NCI-H1694 (cell line): ENCODE data around the gene CD300E.
"Not testable (repeated sequence)": the region's sequence is repeated elsewhere in the genome, so short reads cannot be mapped to it uniquely, and the experiment has no call there.

Source experiments
- DNase-seq: peaks from one replicate; lab custom pipeline; 2025; lab: John Stamatoyannopoulos, UW

Gene CD300E

GRCh38 chr17:74635418-74635817 lies 11.9 kb upstream of the CD300E start:
- DNase-seq: no peak

DNA sequence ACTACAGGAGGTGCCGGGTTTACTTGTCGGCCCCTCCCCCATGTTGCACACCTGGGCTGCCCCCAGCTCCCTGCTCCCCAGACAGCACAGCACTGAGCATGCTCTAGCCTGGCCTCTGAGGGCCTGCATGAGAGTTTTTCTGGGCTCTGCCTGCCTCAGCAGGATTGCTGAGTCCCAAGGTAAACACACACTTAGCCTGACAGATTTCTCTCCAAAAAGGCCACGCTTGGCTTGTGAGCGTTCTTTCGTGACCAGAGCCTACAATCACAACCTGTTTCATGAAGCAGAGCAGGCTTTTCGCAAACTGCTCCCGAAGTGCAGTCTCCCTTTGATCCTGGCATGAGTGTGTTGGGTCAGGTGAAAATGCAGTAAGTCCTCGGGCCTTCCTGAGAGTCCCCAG lies 9.8 kb upstream of the CD300E start:
- DNase-seq: no peak

DNA sequence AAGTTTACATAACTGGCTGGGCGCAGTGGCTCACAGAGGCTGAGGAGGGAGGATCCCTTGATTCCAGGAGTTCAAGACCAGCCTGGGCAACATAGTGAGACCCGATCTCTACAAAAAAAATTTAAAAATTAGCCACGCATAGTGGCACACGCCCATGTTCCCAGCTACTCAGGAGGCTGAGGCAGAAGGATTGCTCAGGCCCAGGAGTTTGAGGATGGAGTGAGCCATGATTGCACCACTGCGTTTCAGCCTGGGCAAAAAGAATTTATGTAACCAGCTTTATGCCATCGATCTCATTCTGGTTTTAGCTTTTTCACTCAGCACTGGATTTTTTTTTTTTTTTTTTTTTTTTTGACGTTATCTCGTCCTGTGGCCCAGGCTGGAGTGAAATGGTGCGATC lies 9.1 kb upstream of the CD300E start:
- DNase-seq: no peak

GRCh38 chr17:74631468-74632450 lies 8.2 kb upstream of the CD300E start:
- no peak for DNase-seq

DNA sequence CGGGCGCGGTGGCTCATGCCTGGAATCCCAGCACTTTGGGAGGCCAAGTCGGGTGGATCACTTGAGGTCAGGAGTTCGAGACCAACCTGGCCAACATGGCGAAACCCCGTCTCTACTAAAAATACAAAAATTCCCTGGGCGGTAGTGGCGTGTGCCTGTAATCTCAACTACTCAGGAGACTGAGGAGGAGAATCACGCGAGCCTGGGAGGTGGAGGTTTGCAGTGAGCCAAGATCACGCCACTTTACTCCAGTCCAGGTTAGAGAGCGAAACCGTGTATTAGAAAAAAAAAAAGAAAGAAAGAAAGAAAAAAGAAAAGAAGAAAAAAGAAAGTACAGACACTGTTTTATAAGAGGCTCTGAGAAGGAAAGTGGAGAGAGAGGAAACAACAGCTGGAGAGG lies 6.7 kb upstream of the CD300E start:
- DNase-seq: not testable (repeated sequence)

DNA sequence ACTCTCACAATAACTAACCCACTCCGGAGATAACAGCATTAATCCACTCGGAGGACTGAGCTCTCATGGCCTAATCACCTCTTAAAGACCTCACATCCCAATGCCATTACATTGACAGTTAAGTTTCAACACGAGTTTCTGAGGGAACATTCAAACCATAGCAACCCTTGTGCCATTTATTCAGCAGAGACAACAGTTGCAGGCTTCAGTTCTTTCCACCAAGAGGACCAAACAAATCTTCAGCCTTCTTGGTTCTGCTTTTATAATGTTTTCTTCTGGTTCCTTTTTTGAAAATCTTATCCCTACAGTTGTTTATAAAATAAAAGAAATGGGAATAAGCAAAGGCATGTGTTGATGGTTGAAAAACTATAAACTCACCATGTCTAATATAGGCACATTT lies 2.1 kb upstream of the CD300E start:
- no peak for DNase-seq

- DNase-seq: no peak
Observed at GRCh38 chr17:74624131-74624530, 593 bp upstream of the CD300E start.

- DNase-seq: no peak
Observed at GRCh38 chr17:74619077-74619673, 4.4 kb downstream of the CD300E start.

- DNase-seq: peak; percentile 32
Observed at GRCh38 chr17:74618451-74618850, 5.1 kb downstream of the CD300E start.

- DNase-seq: no peak
Observed at GRCh38 chr17:74616696-74617095, 6.8 kb downstream of the CD300E start.

DNA sequence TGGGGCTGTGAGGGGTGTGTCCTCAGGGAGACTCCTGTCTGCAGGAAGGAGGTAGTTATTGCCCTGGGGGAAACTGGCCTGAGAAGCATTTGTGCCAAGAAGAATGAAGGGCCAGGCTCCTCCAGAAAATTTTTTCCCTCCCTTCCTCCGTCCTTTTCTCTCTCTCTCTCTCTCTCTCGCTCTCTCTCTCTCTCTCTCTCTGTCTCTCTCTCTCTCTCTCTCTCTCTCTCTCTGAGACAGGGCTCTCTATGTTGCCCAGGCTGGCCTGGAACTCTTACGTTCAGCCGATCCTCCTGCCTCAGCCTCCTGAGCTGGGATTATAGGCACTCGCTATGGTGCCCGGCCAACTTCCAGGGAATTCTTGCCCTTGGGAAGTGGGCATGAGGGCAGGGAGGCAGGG lies 11.5 kb downstream of the CD300E start:
- no peak for DNase-seq

GRCh38 chr17:74610108-74610507 lies 13.4 kb downstream of the CD300E start:
- no peak for DNase-seq

DNA sequence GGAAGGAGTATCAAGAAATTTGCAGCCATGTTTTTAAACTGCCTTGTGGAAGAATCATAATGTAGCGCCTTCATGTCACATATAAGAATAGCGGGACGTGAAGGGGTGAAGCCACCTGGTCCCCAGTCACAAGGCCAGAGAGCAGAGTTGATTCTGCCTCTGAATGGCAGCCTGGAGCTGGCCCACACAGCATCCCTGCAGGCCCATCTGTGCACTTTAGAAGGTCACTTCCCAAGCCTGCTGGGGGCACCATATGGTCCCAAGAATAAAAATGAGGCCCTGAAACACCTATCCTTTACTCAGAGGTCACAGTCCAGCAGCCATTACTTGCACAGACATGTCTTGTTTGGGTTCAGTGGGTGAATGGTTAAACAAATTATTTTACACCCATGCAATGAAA lies 15.0 kb downstream of the CD300E start:
- DNase-seq: no peak

DNA sequence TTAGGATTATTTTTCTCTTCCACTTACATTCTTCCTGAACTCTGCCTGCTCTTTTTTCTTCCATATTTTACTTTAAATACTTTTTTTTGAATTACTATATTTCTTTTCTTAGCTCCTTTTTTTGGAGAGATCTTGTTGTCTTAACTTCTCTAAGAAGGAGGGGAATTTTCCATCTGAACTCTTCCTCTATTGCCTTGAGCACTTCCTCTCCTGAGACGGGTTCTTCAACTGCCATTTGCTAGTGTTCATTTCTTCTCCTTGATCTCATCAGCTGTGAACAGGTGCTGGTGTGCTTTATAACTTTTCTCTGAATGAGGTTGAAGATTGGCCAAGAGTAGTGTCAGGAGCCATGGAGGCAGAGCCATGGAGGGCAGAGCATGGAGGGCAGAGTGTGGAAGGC lies 16.3 kb downstream of the CD300E start:
- DNase-seq: no peak

DNA sequence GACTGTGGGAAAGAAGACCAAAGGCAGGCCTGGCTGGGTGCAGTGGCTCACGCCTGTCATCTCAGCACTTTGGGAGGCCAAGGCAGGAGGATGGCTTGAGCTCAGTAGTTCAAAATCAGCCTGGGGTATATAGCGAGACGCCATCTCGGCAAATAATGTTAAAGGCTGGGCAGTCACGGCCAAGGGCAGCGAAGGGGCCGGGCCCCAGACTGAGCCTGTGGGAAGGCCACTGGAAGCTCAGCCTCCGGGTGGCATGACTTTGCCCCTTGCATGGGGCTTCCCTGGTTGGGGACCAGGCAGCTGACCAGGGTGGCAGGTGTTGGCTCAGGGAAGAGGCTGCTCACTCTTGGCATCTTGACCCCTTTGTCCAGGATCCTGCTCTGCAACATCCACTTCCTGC lies 17.5 kb downstream of the CD300E start:
- DNase-seq: no peak

DNA sequence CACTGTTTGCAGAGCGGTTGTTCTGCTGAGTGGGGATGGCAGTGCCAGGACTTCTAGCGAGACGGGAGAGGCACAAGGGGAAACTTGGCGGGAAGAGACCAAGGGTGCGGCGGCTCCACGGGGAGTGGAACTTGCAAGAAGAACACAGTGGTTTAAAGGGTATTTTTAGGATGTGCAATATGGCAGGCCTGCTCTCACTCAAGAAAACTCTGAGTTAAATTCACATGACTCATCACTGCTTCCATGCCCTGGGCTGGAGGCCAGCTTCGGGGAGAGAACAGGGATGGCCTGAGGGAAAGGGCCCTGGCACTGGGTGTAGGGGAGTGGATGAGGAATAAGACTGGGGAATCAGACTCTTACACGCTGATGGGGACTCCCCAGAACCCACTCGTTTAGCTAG lies 18.2 kb downstream of the CD300E start:
- DNase-seq: no peak

GRCh38 chr17:74604761-74605160 lies 18.8 kb downstream of the CD300E start:
- no peak for DNase-seq

DNA sequence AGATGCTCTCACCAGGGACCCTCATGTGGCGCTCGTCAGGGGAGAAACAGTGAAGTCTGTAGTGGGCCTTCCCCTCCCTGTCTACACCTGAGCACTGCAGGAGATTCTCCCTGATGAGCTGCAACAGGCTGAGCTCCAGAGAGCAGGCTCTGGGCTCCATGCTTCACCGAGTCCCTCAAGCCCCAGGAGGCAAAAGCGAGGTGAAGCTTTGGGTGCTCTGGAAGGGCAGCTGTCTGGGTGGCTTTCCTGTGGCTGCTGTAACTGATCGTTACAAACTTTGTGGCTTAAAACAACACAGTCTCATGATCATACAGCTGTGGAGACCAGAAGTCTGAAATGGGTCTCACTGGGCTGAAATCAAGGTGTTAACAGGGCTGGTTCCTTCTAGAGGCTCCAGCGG lies 19.3 kb downstream of the CD300E start:
- no peak for DNase-seq

GRCh38 chr17:74603746-74604145 lies 19.8 kb downstream of the CD300E start:
- no peak for DNase-seq

- DNase-seq: no peak
Observed at GRCh38 chr17:74603037-74603635, 20.4 kb downstream of the CD300E start.

GRCh38 chr17:74601944-74602572 lies 21.5 kb downstream of the CD300E start:
- DNase-seq: no peak

- DNase-seq: no peak
Observed at GRCh38 chr17:74599448-74599939, 24.0 kb downstream of the CD300E start.
